Cerebellar cortex (tissue), 1 donor: ENCODE data around the gene C2CD3.

Source experiments
- DNase-seq: peaks from one replicate; pipeline ENCODE4 v3.0.0-alpha.2; 2015; ENCODE audit warnings: low spot score

Gene C2CD3

DNA sequence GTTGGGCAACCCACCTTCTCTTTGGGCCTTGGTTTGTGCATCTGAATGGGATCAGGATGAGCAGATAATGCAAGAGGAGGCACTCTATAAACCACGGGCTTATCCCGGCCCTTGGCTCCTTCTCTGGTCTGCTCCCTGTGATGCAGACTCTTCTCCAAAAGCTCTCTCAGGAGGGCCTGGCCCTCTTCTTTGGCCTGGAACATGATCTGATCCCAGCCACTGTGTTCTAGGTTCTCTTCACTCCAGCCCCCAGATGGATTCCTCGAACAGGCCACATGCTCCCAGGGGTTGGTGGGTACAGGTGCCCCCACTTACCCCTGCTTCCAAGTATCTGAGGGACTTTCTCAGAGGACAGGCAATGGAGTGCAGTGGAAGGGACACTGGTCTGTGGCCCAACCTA is 153.2 kb downstream of the C2CD3 start:
- no peak for DNase-seq

DNA sequence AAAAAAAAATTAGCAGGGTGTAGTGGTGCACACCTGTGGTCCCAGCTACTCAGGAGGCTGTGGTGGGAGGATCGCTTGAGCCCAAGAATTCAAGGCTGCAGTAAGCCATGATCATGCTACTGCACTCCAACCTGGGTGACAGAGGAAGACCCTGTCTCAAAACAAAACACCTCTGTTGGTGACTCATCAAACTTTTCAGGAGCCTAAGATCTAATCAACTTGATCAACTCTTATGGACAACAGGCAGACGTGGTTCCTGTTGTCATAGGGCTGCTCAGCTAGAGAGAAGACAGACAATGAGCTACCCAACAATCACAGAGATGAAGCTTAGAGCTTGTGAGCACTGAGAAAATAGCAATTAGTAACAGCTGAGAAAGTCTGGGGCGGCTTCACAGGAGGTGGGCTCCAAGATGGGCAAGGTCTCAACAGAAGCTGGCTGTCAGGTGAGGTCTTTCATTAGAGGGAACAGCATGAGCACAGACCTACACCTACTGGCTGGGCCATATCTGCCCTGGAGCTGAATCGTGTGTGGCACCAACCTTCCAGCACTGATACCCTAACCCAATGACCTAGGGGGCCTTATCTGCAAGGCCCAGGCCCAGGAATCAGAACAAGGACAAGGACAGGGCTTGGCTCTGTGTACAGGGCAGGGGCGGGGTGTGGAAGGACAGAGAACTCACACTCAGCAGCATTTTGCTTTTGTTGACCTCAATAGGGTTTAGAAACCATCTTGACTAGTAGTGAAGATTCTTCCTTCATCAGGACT is 154.7 kb downstream of the C2CD3 start:
- DNase-seq = no peak

DNA sequence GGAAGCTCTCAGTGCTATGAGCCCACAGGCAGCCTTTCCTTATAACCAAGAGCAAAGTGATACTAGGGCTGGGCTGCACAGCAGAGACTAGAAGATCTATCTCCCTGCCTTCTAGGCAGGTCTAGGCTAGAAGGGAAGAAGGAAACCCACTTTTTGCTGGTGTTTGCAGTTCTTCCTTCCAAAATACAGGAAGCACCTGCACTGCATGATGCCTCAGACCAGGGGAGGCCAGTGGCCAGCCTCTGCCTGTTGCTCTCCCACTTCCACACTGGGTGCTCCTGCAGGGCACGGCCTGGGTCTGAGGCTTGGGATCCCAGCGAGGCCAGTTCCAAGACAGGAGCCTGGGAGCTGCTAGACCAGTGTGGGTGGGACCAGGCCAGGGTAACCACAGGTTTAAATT is 155.9 kb downstream of the C2CD3 start:
- DNase-seq = no peak

DNA sequence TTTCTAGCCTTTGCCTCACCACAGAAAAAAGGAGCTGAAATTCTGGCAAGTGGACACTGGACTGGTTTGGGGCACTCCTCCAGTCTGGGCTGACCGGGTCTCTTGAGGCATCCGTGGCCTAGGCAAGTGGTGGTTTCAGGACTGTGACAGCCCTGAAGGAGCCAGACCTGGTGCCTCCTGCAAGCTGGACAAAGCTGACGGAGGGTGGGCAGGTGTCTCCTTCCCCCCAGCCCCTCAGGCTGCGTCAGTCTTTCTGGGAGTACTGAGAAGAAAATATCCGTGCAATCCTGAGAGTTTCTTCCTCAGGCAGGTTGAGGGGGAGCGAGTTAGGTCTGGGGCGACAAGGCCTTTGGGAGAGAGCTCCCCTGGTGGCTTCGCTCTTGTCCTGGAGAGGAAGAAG is 157.7 kb downstream of the C2CD3 start:
- DNase-seq = no peak

- DNase-seq = no peak
These were observed 158.6 kb downstream of the C2CD3 start for GRCh38 chr11:74012074-74012809.

DNA sequence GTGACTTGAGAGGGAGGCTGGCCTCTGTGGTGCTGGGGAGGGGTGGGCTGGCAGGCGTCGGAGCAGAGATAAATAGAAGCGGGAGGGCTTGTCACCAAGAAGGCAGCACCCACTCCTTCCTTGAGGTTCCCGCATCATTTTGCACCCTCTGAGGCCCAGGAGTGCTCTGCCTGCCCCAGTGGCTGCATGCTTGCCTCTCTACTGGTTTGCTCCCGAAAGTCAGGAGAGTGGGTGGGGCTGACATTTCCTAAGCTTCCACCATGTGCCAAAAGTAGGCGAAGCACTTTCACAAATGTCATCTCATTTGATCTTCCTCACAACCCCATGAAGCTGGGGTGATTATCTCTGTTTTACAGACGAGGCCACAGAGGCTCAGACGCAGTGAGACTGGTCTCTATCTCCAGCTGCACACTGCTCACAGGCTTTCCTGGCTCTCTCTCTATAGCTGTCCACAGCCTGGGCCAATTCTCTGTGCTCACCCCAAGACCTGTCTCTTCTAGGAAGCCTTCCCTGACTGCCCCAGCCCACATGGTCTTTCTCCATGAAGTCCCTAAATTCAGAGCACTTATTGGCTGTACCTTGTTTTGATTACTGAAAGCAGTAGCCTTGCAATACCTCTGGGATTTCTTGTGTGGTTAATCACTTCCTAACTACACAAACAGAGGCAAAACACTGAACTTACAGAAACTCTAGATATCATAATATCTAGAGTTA is 159.3 kb downstream of the C2CD3 start:
- DNase-seq = no peak

DNA sequence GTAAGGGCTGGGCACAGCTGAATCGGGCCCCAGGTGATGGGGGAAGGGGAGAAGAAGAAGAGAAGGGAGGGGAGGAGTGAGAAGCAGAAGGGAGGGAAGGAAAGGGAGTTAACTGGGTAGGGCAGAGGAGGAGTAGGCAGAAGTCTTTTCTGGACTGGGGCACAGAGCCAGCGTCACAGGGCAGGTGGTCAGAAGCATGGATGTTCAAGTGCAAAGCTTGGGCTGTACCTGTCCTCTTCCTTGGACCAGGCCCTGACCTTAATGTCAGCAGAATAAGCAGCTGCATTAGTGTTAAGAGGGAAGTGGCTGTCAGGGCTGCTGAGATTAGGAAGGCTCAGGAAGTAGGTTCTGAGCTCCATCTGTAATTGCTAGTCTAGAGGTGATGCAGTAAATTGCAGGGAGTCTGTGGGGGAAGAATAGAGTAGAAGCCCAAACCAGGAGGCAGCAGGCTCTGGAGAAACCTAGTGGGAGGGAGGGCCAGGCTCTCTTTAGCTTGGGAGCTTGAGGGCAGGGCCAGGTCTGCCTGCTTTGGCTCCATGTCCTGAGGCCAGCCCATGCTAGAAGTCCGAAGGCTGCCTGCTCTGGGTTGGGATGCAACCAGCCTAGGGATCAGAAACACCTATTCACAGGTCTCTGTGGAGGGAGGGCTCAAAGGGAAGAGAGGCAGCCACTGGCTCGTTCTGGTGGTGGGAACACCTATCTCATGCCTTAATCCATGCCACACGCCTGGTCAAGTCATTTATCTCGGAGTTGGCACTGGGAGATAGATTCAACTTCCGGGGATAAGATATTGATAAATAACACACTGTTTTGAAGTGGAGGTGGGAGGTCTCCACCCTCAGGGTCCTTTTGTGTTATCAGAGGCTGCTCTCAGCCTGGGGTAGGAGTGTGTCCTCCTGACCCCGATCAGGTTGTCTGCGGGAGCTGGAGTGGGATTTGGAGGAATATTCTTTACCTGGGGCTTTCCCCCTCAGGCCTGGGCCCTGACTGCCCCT is 160.2 kb downstream of the C2CD3 start:
- no peak for DNase-seq

GRCh38 chr11:74009675-74010305 is 161.0 kb downstream of the C2CD3 start:
- no peak for DNase-seq

DNA sequence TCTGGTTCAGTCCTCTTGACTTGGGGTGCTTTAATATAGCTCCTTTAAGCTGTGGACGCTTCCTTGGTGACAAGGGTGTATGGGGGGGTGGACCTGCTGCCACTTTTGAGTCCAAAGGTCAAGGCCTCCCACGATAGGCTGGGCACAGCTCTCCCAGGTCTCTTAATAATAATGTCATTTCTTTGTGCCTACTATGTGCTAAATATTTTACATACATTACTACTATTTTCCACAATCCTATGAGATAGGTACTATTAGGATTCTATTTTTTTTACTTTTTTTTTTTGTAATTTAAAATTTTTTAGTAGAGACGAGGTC is 161.6 kb downstream of the C2CD3 start:
- DNase-seq = no peak

DNA sequence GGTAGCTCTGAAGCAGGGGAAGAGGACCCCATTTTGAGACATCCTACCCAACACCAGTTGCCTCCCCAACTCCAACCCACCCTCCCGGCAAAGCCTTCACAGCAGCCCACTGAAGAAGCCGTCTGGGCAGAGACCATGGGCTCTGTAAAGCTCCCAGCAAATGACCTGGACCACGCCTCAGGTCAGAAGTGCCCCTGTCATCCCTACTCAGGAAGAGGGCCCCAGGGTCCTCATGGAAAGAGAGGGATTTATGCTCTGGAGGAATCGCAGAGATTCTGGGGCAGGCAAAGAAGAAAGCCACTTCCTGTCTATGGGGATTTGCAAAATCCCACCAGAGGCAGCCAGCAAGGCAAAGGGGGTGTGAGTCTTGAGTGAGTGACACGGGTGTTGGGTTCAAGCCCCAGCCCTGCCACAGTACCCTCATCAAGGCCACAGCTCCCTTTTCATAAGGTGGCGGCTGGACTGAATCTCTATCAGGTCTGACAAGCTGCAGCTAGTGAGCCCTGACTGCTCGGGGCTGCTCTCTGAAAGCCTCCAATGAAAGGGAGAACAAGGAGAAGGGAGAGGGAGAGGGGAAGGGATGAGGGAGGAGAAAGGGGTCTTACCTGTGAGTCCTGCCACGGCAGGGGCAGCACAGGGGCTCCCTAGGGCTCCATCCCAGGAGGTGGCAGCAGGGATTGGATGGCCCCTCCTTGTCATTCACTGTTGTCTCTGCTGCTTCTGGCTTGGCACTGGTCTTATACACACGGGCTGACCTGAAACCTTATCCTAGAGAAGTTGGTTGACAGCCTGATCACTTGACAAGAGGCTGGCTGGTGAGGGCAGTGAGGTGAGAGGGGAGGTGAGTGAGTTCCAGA is 162.2 kb downstream of the C2CD3 start, which contains the start of gene UCP3:
Gene UCP3, minus strand, starts transcription at position 713 of the 857 bp plus-strand sequence. CDS start 2,043 bp downstream, outside the sequence.
- no peak for DNase-seq

DNA sequence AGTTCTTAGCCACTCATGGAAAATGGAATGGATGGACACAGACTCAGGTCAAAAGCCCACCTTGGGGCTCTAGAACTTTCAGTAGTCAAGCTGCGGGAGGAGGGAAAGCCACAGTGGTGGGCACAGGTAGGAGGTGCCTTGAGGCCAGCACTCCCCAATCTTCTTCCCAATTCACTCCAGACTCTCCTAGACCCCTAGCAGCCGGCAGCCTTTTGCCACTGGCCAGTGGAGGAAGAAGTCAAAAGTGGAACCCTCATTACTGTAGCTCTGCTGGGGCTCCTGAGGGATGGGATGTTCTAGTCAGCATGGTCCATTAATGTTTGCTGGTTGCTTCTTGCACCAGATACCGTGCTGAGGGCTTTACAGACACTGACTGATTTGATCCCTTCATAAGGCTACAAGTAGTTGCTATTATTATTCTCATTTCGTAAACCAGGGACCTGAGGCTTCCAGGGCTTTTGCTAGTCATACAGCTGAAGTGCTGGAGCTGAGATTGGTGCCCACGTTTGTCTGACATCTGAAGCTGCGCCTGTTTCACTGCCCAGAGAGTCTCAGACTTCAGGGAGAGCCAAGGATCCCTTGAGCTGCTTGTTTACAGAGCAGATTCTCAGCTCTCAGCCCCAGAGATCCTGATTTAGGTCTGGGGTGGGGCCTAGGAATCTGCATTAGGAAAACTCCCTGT is 163.0 kb downstream of the C2CD3 start:
- no peak for DNase-seq

- DNase-seq = no peak
These were observed 164.0 kb downstream of the C2CD3 start for GRCh38 chr11:74006743-74007304.

GRCh38 chr11:74005721-74006517 is 164.9 kb downstream of the C2CD3 start:
- DNase-seq = no peak

GRCh38 chr11:74004759-74005615 is 165.8 kb downstream of the C2CD3 start:
- no peak for DNase-seq

DNA sequence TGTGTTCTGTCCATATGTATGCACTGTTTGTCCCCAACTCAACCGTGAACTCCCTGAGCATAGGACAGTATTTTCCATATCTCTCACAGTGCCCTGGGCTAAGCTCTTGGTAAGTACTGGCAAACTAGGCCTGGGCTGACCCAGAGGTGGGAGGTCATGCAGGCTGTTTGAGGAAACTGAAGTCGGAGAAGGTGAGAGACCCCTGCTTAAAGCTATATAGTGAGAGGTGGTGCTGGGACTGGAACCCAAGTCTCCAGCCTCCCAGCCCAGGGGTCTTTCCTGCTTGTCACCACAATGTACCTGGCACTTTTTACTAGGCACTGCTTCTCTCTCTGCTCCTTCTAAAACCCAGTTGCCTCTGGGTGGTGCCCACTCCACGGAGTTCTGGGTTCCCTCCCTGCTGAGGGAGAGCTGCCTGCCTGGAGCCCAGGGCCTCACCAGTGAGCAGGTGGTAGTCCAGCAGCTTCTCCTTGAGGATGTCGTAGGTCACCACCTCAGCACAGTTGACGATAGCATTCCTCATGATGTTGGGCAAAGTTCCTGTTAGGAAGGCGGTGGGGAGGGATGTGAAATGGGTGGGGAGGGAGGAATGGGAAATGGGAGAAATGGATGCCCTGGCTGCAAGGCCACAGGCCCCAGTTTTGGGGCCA is 166.6 kb downstream of the C2CD3 start:
- no peak for DNase-seq

GRCh38 chr11:74002832-74003231 is 168.0 kb downstream of the C2CD3 start:
- DNase-seq = no peak

GRCh38 chr11:74001822-74002286 is 168.9 kb downstream of the C2CD3 start:
- no peak for DNase-seq
